ENCODE data around the gene HECTD3.
"Not testable (repeated sequence)": the region's sequence is repeated elsewhere in the genome, so short reads cannot be mapped to it uniquely, and the experiment has no call there.

The HECTD3 gene

GRCh38 chr1:45013551-45014209, 2.6 kb upstream of the HECTD3 start:
- DNase-seq, result no peak

GRCh38 chr1:45012639-45013278, 1.6 kb upstream of the HECTD3 start:
- peak; percentile 50 for DNase-seq

- peak; percentile 97 for DNase-seq
These were observed 914 bp upstream of the HECTD3 start, which contains the start of gene UROD for GRCh38 chr1:45011837-45012638. UROD (plus strand) TSS chr1:45012254; CDS start chr1:45012266, 12 bp downstream.

- peak; percentile 52 for DNase-seq
These were observed 919 bp downstream of the HECTD3 start for GRCh38 chr1:45009956-45010854.

GRCh38 chr1:45009296-45009865, 1.7 kb downstream of the HECTD3 start:
- DNase-seq, result no peak

- DNase-seq, result no peak
These were observed 2.6 kb downstream of the HECTD3 start for GRCh38 chr1:45008516-45008915.

- DNase-seq, result no peak
These were observed 3.0 kb downstream of the HECTD3 start for GRCh38 chr1:45008076-45008475.

- no peak for DNase-seq
These were observed 3.8 kb downstream of the HECTD3 start for GRCh38 chr1:45007311-45007710.

GRCh38 chr1:45005761-45006160, 5.4 kb downstream of the HECTD3 start:
- DNase-seq, result no peak

- no peak for DNase-seq
These were observed 6.7 kb downstream of the HECTD3 start for GRCh38 chr1:45004281-45004920.

GRCh38 chr1:45003741-45004140, 7.4 kb downstream of the HECTD3 start:
- no peak for DNase-seq

- DNase-seq, result no peak
These were observed 8.2 kb downstream of the HECTD3 start for GRCh38 chr1:45002650-45003645.

- not testable (repeated sequence) for DNase-seq
These were observed 9.5 kb downstream of the HECTD3 start for GRCh38 chr1:45001576-45001975.

- DNase-seq, result no peak
These were observed 10.1 kb downstream of the HECTD3 start for GRCh38 chr1:45001011-45001481.

- DNase-seq, result no peak
These were observed 11.9 kb downstream of the HECTD3 start for GRCh38 chr1:44999232-44999631.

GRCh38 chr1:44995467-44996238, 15.5 kb downstream of the HECTD3 start:
- no peak for DNase-seq

- no peak for DNase-seq
These were observed 16.7 kb downstream of the HECTD3 start for GRCh38 chr1:44994309-44994898.

- DNase-seq, result peak; percentile 8
These were observed 22.5 kb downstream of the HECTD3 start for GRCh38 chr1:44988531-44989156.

All from NCI-H1105 treated with DMSO at 0.1 percent for 48 hours (cell line).